ENCODE measurements around the gene SLC17A9. TPM values are rescaled to one million over a fixed set of nuclear protein-coding genes. Genes with fewer than 3 reads are reported as not detected.

SLC17A9 gene
- total and polyA plus RNA-seq, 8 donors = 0.63 to 7.7 (median 3.1) TPM

- H3K4me3 ChIP-seq = no peak overlapping the region
- no peaks in the 10 kb centered on the region for H3K9me3 ChIP-seq
- WGBS, 2 donors = 59 to 68% methylated on average over 13 to 14 of the region's 14 CpGs
- no peaks in the 10 kb centered on the region for H3K36me3 ChIP-seq
- H3K27me3 ChIP-seq = peaks cover 0 to 20% (median 0%) of the 10 kb centered on the region in 4 donors
- no peak for ATAC-seq
- no peak overlapping the region for H3K27ac ChIP-seq
- H3K4me1 ChIP-seq = no peaks in the 10 kb centered on the region
- intact Hi-C loops (cut with DNase I) = no loop called here
- no peak for FAIRE-seq
- TF ChIP-seq, protein P1, sequence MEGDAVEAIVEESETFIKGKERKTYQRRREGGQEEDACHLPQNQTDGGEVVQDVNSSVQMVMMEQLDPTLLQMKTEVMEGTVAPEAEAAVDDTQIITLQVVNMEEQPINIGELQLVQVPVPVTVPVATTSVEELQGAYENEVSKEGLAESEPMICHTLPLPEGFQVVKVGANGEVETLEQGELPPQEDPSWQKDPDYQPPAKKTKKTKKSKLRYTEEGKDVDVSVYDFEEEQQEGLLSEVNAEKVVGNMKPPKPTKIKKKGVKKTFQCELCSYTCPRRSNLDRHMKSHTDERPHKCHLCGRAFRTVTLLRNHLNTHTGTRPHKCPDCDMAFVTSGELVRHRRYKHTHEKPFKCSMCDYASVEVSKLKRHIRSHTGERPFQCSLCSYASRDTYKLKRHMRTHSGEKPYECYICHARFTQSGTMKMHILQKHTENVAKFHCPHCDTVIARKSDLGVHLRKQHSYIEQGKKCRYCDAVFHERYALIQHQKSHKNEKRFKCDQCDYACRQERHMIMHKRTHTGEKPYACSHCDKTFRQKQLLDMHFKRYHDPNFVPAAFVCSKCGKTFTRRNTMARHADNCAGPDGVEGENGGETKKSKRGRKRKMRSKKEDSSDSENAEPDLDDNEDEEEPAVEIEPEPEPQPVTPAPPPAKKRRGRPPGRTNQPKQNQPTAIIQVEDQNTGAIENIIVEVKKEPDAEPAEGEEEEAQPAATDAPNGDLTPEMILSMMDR (IDR thresholded peaks at IDR 0.05) = no peak
- no peak for DNase-seq
Measured at GRCh38 chr20:62979310-62979709, 26.8 kb downstream of the SLC17A9 start.

GRCh38 chr20:62979876-62980373 lies 27.4 kb downstream of the SLC17A9 start:
- no peaks in the 10 kb centered on the region for H3K9me3 ChIP-seq
- H3K27me3 ChIP-seq = peaks cover 0 to 13% (median 0%) of the 10 kb centered on the region in 4 donors
- H3K36me3 ChIP-seq = no peaks in the 10 kb centered on the region
- DNase-seq = no peak
- no peak overlapping the region for H3K27ac ChIP-seq
- H3K4me1 ChIP-seq = no peaks in the 10 kb centered on the region
- ATAC-seq = no peak
- TF ChIP-seq, protein P1 (IDR thresholded peaks at IDR 0.05) = no peak
- intact Hi-C loops (cut with DNase I) = no loop called here
- no peak for FAIRE-seq
- 14 to 15% methylated on average over 19 of the region's 19 CpGs for WGBS, 2 donors
- H3K4me3 ChIP-seq = no peak overlapping the region

DNA sequence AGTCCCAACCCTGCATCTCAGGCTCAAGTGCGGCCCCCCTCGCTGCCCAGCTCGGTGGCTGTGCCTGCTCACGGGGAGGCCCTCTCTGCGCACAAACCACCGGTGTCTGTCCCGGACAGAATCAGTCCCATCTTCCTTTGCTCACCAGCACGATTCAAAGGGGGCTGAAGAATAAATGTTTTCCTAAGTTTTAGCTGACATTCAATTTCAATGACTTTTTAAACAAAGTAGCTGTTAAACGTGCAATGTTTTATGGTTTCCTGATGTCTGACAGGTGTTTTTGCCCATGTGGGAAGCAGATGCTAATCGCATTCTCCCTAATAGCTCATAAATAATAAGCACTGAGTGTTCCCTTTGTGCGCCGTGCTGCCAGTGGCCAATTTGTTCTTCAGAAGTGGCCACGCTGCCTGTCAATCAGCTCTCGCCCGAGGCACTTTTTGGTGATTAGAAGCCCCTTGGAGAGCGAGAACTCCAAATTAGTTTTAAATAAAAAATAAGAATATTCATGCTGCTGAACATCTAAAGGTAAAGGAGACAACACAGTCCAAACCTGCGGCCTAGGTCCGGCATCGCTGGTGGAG lies 28.0 kb downstream of the SLC17A9 start:
- H3K4me1 ChIP-seq = no peaks in the 10 kb centered on the region
- no peak for ATAC-seq
- WGBS, 2 donors = 47 to 51% methylated on average over 19 of the region's 19 CpGs
- DNase-seq = no peak
- intact Hi-C loops (cut with DNase I) = no loop called here
- H3K36me3 ChIP-seq = no peaks in the 10 kb centered on the region
- no peak for FAIRE-seq
- peaks cover 0 to 8% (median 0%) of the 10 kb centered on the region in 4 donors for H3K27me3 ChIP-seq
- TF ChIP-seq, protein P1 (IDR thresholded peaks at IDR 0.05) = no peak
- H3K27ac ChIP-seq = no peak overlapping the region
- no peak overlapping the region for H3K4me3 ChIP-seq
- no peaks in the 10 kb centered on the region for H3K9me3 ChIP-seq

GRCh38 chr20:62980970-62981369 lies 28.5 kb downstream of the SLC17A9 start:
- no peaks in the 10 kb centered on the region for H3K36me3 ChIP-seq
- FAIRE-seq = no peak
- no peak overlapping the region for H3K27ac ChIP-seq
- intact Hi-C loops (cut with DNase I) = no loop called here
- H3K9me3 ChIP-seq = no peaks in the 10 kb centered on the region
- H3K4me3 ChIP-seq = no peak overlapping the region
- H3K4me1 ChIP-seq = no peaks in the 10 kb centered on the region
- peaks cover 0 to 8% (median 0%) of the 10 kb centered on the region in 4 donors for H3K27me3 ChIP-seq
- TF ChIP-seq, protein P1 (IDR thresholded peaks at IDR 0.05) = no peak
- ATAC-seq = no peak
- DNase-seq = no peak
- WGBS, 2 donors = 33 to 39% methylated on average over 23 to 27 of the region's 28 CpGs
